Sigmoid colon (tissue), 3 donors: ENCODE data around the gene COL28A1.

Experiments used
- POLR2A ChIP-seq, 2 donors: fragments of 450-650 bp; IDR thresholded peaks; one replicate each; pipeline ENCODE4 v1.6.1; 2016; ENCODE audit warnings: antibody characterized with exemption in 2 of 2, mild to moderate bottlenecking in 2 of 2, moderate library complexity in 2 of 2
- TF ChIP-seq, protein P1 (sequence below), 4 experiments: fragments of 450-650 bp in 3 of 4; fragments of 200-600 bp in 1 of 4; IDR thresholded peaks; one replicate each; pipeline ENCODE4 v1.5.1; 2016 to 2019; ENCODE audit warnings: antibody characterized with exemption in 4 of 4, mild to moderate bottlenecking in 3 of 4, moderate library complexity in 2 of 4

- no peak for TF ChIP-seq POLR2A (IDR thresholded peaks at IDR 0.05)
- TF ChIP-seq, protein P1, sequence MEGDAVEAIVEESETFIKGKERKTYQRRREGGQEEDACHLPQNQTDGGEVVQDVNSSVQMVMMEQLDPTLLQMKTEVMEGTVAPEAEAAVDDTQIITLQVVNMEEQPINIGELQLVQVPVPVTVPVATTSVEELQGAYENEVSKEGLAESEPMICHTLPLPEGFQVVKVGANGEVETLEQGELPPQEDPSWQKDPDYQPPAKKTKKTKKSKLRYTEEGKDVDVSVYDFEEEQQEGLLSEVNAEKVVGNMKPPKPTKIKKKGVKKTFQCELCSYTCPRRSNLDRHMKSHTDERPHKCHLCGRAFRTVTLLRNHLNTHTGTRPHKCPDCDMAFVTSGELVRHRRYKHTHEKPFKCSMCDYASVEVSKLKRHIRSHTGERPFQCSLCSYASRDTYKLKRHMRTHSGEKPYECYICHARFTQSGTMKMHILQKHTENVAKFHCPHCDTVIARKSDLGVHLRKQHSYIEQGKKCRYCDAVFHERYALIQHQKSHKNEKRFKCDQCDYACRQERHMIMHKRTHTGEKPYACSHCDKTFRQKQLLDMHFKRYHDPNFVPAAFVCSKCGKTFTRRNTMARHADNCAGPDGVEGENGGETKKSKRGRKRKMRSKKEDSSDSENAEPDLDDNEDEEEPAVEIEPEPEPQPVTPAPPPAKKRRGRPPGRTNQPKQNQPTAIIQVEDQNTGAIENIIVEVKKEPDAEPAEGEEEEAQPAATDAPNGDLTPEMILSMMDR (IDR thresholded peaks at IDR 0.05) = no peak
Observed at GRCh38 chr7:7565018-7565680, 29.5 kb upstream of the COL28A1 start.
